ENCODE measurements around the gene STIM1. TPM values are rescaled to one million over a fixed set of nuclear protein-coding genes. Genes with fewer than 3 reads are reported as not detected.
A peak's percentile ranks its signal among the peaks of the same experiment; 100 is the strongest.

STIM1 gene
- total and polyA plus RNA-seq, 10 of the 15 experiments (the other 5 are each of a cell fraction or from before 2014, with no cell fraction given) = 8.6 to 57.7 (median 29.3) TPM

DNA sequence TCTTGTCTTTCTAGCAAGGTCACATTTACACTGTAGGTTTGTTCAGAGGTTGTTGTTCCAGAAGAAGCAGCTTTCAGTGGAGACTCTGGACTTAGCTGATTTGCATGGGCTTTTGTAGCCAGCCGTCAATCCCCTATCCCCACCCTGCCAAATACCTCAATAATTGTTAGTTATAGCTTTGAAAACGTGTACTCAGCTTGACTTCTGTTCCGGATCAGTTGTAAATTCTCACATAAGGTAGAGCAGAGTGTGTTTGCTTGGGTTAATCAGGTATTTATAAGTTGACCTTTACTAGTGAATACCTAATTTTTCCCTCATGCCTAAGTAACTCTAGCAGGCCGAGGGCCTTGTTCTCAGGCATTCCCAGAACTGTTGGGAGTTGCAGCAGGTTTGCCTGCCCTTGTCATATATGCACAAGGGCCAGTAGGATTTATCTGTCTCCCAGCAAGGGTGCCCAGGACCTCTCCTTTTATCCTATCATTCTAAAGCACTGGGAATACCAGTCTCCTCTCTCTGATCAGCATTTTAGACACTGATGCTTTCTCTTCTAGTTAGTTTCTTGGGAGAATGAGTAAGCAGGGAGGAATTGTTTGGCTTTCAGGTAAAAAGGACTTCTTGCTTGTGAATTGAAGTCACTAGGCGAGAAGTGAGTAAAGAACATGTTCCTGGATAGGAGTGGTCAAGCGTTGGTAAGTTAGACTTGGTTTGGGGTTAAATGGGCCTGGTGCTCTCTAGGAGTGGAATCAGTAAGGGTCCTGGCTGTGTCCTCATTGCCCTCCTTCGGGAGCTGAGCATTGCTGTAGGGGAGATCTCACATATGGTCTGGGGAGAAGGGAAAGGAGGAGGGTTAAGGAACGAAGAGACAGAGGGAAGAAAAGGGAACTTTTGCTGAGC lies 22.1 kb downstream of the STIM1 start (continued):
- TF ChIP-seq RELA (IDR thresholded peaks at IDR 0.05; ENCODE audit: borderline replicate concordance, partially characterized antibody) (peak; percentile 47), IKZF1 (conservative IDR thresholded peaks at IDR 0.05) (peak; percentile 25), SMAD5 (IDR thresholded peaks at IDR 0.05; ENCODE audit: low read depth) (no peak), CBX3 (IDR thresholded peaks at IDR 0.05; ENCODE audit: borderline replicate concordance, low read depth) (no peak), NBN (IDR thresholded peaks at IDR 0.05) (0 out of 2 replicates have a peak, but pooled peaks have one; percentile 12), ZNF274 (IDR thresholded peaks at IDR 0.05; ENCODE audit: insufficient read depth, insufficient read length) (no peak), CHD1 (IDR thresholded peaks at IDR 0.05; ENCODE audit: low read depth, low read length) (no peak)

DNA sequence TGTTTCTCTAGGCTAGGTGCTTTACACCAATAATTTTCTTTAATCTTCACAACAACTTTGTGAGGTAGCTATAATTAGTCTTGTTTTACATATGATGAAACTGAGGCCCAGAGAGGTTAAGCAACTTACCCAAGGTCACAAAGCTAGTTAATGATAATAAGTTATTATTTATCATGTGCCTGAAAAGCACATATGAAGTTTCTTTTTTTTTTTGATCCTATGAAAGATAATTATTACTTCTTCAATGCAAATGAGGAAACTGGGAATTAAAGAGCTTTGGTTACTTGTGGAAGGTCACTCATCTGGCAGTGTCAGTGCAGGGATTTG lies 22.8 kb downstream of the STIM1 start:
- intact Hi-C loops (cut with micrococcal nuclease; ENCODE audit: unreplicated experiment) = loop anchor here (2.0 kb wide), 1 partner anchor 23 kb away; the partner anchor contains the start of gene STIM1
- Histone ChIP-seq H3K4me2 (ENCODE audit: control insufficient read depth, insufficient read depth) (peak overlapping the region; percentile 92), H3K27me3 (replicated peaks in 1 of 2; ENCODE audit: control insufficient read depth in 2 of 2, insufficient read depth in 2 of 2, low read length in 1 of 2) (no peaks in the 10 kb centered on the region), H4K20me1 (ENCODE audit: control insufficient read depth, insufficient read depth) (no peaks in the 10 kb centered on the region), H3K9me3 (replicated peaks; ENCODE audit: control insufficient read depth, insufficient read depth, low read length) (no peaks in the 10 kb centered on the region), H2AFZ (ENCODE audit: control insufficient read depth, low read depth, low read length) (no peak overlapping the region), H3K4me1 (ENCODE audit: control insufficient read depth, insufficient read depth, low read length) (peaks cover 58% of the 10 kb centered on the region), H3K36me3 (ENCODE audit: control insufficient read depth in 2 of 2, insufficient read depth in 2 of 2, low read length in 1 of 2) (no peaks in the 10 kb centered on the region), H3K27ac (ENCODE audit: control insufficient read depth, insufficient read depth) (peak overlapping the region; percentile 83), H3K4me3 (peak overlapping the region; percentile 17; the same call in 1 of the 2 replicates), H3K79me2 (ENCODE audit: control insufficient read depth, insufficient read depth, low read length) (peaks cover 84% of the 10 kb centered on the region), H3K9ac (ENCODE audit: control insufficient read depth, insufficient read depth, low read length) (peak overlapping the region; percentile 47; the same call in 1 of the 2 replicates)
- SMC1A ChIA-PET (ENCODE audit: uncharacterized antibody, unreplicated experiment) = interaction anchor here (0.6 to 23.8 kb wide), 18 partner anchors 11 to 195 kb away, joined by 3 to 633 read pairs (median 6); partner anchors contain the start of gene STIM1
- BruUV-seq (replicated peaks) = no TSS peak
- TF ChIP-seq SMARCA5 (IDR thresholded peaks at IDR 0.05) = peak; percentile 76; the same call in 1 of the 2 replicates
- TF ChIP-seq ZNF217 (IDR thresholded peaks at IDR 0.05) = 0 out of 2 replicates have a peak, but pooled peaks have one; percentile 54
- TF ChIP-seq RB1 (IDR thresholded peaks at IDR 0.05; ENCODE audit: borderline replicate concordance) = no peak
- no peak for TF ChIP-seq SMAD1 (IDR thresholded peaks at IDR 0.05; ENCODE audit: low read depth, partially characterized antibody)
- no peak for TF ChIP-seq CBFB (IDR thresholded peaks at IDR 0.05; ENCODE audit: low read depth)
- TF ChIP-seq ESRRA (IDR thresholded peaks at IDR 0.05; ENCODE audit: low read length) = peak; percentile 57; the same call in 1 of the 2 replicates
- POLR2A ChIA-PET = interaction anchor here (0.7 to 18.1 kb wide), 11 partner anchors 10 to 180 kb away, joined by 3 to 405 read pairs (median 9); partner anchors contain the start of genes RHOG and STIM1
- DNase-seq (ENCODE audit: low read depth, low spot score) (no peak), FAIRE-seq (no peak), ATAC-seq (no peak)
- CTCF ChIA-PET = interaction anchor here (1.0 to 37.4 kb wide), 7 partner anchors 16 to 194 kb away, joined by 3 to 1047 read pairs (median 5); partner anchors contain the start of genes RHOG and STIM1
- RAD21 ChIA-PET (ENCODE audit: unreplicated experiment) = interaction anchor here (0.7 to 16.8 kb wide), 16 partner anchors 8 to 194 kb away, joined by 3 to 253 read pairs (median 10); partner anchors contain the start of genes RHOG and STIM1
- in situ Hi-C loops (cut with MboI) = no loop called here

Measured in GM12878 (cell line).